H54 (cell line): ENCODE measurements around the gene RPIA.
"Not testable (repeated sequence)": the region's sequence is repeated elsewhere in the genome, so short reads cannot be mapped to it uniquely, and the experiment has no call there.

Source experiments
- DNase-seq: peaks from one replicate; pipeline ENCODE4 v3.0.0; 2011; ENCODE audit warnings: low spot score, mixed read lengths; ENCODE audit not compliant: insufficient read length
- FAIRE-seq: peaks from 3 replicates; lab custom pipeline; 2011; peaks lifted over from hg19 to GRCh38; lab: Jason Lieb, UNC
- POLR2A ChIP-seq: IDR thresholded peaks from 2 replicates; pipeline ENCODE4 v1.6.1; 2011; ENCODE audit warnings: low read depth, mild to moderate bottlenecking, low read length

RPIA gene

DNA sequence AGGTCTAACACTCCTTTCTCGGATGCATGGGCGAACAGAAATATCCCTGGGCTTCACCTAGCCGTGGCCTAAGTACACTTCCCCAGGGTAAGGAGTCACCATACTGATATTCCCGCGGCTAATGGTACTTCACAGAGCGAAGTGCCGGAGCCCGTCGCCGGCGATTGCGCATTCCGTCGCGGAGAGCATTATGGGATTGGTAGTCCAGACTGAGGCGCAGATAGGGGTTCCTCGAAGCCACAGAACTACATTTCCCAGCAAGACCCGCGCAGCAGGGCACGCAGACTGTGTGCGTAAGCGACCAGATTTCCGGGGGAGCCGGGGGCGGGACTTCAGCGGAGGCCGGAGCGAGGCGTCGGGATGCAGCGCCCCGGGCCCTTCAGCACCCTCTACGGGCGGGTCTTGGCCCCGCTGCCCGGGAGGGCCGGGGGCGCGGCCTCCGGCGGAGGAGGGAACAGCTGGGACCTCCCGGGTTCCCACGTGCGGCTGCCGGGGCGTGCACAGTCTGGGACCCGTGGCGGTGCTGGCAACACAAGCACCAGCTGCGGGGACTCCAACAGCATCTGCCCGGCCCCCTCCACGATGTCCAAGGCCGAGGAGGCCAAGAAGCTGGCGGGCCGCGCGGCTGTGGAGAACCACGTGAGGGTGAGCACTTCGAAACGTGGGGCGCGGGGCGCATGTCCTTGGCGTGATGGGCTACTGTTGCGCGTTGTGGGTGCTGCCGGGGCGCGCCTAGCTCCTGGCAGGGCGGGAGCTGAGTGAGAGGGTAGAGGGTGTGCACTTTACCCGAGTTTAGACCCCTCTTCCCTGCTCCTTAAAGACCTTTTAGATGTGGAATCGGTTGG is at the start of gene RPIA:
TSS of gene RPIA (plus strand) at position 335 of the 845 bp plus-strand sequence. CDS start at position 361, 26 bp downstream.
- peak; percentile 45; the same call in 1 of the 2 replicates for TF ChIP-seq POLR2A
- FAIRE-seq (peak; percentile 75), DNase-seq (peak; percentile 90)

- DNase-seq, result no peak
- no peak for TF ChIP-seq POLR2A
- FAIRE-seq, result no peak
Measured at GRCh38 chr2:88642278-88642677, 49.2 kb upstream of the RPIA start.

DNA sequence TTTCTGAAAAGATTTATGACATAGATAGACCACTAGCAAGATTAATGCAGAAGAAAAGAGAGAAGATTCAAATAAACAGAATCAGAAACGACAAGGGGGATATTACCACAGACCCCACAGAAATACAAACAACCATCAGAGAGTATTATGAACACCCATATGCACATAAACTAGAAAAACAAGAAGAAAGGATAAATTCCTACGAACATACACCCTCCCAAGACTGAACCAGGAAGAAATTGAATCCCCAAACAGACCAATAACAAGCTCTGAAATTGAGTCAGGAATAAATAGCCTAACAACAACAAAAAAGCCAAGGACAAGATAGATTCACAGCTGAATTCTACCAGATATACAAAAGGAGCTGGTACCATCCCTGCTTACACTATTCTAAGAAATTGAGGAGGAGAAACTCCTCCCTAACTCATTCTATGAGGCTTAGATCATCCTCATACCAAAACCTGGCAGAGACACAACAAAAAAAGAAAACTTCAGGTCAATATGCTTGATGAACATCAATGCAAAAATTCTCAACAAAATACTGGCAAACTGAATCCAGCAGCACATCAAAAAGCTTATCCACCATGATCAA is 46.1 kb upstream of the RPIA start:
- not testable (repeated sequence) for FAIRE-seq, DNase-seq

DNA sequence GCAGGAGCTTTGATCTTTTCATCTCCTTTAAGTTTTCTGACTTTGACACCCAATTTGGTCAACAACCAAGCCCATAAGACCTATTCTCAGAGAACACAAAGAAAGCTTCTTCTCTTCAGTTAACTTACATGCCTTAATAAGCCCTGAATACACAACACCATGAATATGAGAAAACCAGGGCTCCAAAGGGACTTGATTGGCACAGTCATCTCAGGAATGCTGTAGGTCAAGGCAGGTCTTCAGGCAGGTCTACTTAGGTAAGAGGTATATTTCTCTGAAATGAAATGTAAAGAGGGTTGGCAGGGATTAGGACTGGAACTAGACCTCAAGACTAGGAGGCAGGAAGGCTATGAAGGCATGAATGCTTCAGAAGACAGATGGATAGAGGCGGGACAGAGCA is 39.8 kb upstream of the RPIA start:
- no peak for FAIRE-seq
- no peak for TF ChIP-seq POLR2A
- DNase-seq, result no peak

DNA sequence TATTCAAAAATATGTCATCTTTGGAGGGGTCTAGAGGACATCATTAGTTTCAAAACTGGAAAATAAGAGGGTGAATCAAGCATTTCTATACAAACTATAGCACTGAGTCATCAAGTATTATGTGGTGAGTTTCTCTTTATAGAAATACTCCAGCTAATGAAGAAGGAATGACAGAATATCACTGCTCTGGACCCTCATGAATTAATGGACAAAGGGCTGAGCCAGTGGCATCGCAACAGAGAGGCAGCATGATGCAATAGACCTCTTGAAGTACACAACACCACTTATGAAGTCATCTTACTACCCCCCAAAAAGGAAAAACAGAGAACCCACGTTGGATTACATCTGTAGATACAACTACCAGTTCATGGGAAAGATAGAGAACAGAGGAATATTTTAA is 36.8 kb upstream of the RPIA start:
- DNase-seq, result no peak
- no peak for TF ChIP-seq POLR2A
- no peak for FAIRE-seq

GRCh38 chr2:88656690-88657089 is 34.8 kb upstream of the RPIA start:
- TF ChIP-seq POLR2A, result no peak
- FAIRE-seq (peak; percentile 52), DNase-seq (peak; percentile 28)

DNA sequence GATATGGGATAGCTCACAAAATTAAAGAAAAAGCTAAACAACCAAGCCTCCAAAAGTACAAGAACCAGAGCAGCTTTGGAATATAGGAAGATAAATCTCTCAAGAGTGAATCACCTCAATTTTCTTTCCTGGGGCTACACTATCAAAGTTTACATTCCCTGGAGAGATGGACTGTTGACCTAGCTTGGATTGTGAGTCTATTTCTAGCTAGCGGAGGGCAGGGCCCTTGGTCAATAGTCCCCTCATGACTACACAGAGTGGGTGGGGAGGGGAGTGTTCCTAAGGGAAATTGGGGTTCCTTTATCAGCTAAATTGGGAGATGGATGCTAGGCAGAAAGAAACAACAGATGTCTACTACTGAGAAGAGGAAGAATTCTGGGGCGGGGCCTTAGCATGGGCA is 34.3 kb upstream of the RPIA start:
- DNase-seq (no peak), FAIRE-seq (no peak)
- no peak for TF ChIP-seq POLR2A

DNA sequence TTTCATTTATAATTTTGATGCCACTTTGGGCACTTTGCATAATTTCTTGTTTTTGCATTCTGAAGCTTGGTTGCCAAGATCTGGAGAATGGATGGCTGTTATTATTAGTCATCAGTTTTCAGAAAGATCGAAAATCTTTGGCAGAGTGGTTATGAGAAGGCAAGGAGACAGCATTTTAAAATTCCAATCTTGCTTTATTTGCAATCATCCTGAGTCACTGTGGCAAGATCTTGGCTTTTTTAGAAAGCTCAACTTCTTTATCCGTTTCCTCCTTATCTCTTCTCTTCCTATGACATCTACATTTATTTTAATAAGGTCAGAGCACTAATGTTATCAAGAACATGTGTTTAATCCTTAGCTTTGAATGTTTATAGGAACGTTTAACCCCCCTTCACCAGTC is 33.1 kb upstream of the RPIA start:
- no peak for FAIRE-seq
- no peak for DNase-seq
- TF ChIP-seq POLR2A, result no peak

- no peak for TF ChIP-seq POLR2A
- DNase-seq, result peak; percentile 18
- FAIRE-seq, result peak; percentile 53
Measured at GRCh38 chr2:88658881-88659537, 32.5 kb upstream of the RPIA start.

GRCh38 chr2:88659538-88659915 is 31.9 kb upstream of the RPIA start:
- no peak for TF ChIP-seq POLR2A
- FAIRE-seq (peak; percentile 87), DNase-seq (peak; percentile 22)

- DNase-seq (no peak), FAIRE-seq (no peak)
- TF ChIP-seq POLR2A, result no peak
Measured at GRCh38 chr2:88660622-88661021, 30.9 kb upstream of the RPIA start.

- TF ChIP-seq POLR2A, result no peak
- FAIRE-seq (no peak), DNase-seq (no peak)
Measured at GRCh38 chr2:88666576-88666975, 24.9 kb upstream of the RPIA start.

- FAIRE-seq (no peak), DNase-seq (no peak)
Measured at GRCh38 chr2:88667219-88667618, 24.3 kb upstream of the RPIA start.

DNA sequence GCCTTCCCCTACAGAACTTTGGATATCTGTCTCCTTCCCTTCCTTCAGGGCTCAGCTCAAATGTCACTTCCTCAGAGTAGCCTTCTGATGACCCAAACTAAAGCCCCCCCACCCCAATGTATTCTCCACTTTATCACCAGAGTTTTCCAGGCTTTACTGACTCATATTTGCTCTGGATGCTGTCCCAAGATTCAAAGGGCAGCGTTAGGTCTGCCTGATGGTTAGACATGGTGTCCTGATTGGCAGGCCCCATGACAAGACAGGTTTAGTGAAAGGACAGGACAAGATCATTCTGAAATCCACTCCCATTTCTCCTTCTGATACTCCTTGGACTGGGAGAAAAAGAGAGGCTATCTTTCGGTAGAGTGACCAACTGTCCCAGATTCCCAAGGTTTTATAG is 22.6 kb upstream of the RPIA start:
- FAIRE-seq, result no peak
- TF ChIP-seq POLR2A, result no peak

More at GRCh38 chr2:88667219-88667618, 24.3 kb upstream of the RPIA start:
- no peak for TF ChIP-seq POLR2A

More for the DNA sequence above, 22.6 kb upstream of the RPIA start:
- DNase-seq, result no peak
